Medulla oblongata (tissue), 1 donor: Measurements from ENCODE around the gene CNNM3.

ENCODE experiments used
- DNase-seq: peaks from one replicate; pipeline ENCODE4 v3.0.0-alpha.2; 2015; ENCODE audit errors: extremely low spot score

The CNNM3 gene

GRCh38 chr2:96816836-96817702 is 1.0 kb downstream of the CNNM3 start:
- no peak for DNase-seq

- DNase-seq: no peak
These were observed 1.8 kb downstream of the CNNM3 start for GRCh38 chr2:96817882-96818281.

- DNase-seq: no peak
These were observed 3.2 kb downstream of the CNNM3 start for GRCh38 chr2:96819128-96819875.

GRCh38 chr2:96819876-96820511 is 3.9 kb downstream of the CNNM3 start:
- no peak for DNase-seq

- DNase-seq: no peak
These were observed 5.1 kb downstream of the CNNM3 start for GRCh38 chr2:96821113-96821675.

GRCh38 chr2:96822786-96823185 is 6.7 kb downstream of the CNNM3 start:
- DNase-seq: no peak

- DNase-seq: no peak
These were observed 7.1 kb downstream of the CNNM3 start for GRCh38 chr2:96823198-96823597.

GRCh38 chr2:96824079-96824870 is 8.2 kb downstream of the CNNM3 start:
- DNase-seq: no peak

- no peak for DNase-seq
These were observed 9.0 kb downstream of the CNNM3 start for GRCh38 chr2:96825057-96825456.

GRCh38 chr2:96826546-96827278 is 10.6 kb downstream of the CNNM3 start:
- DNase-seq: no peak

- no peak for DNase-seq
These were observed 12.4 kb downstream of the CNNM3 start for GRCh38 chr2:96828436-96828835.

GRCh38 chr2:96828874-96829273 is 12.8 kb downstream of the CNNM3 start:
- DNase-seq: no peak

- DNase-seq: no peak
These were observed 14.0 kb downstream of the CNNM3 start for GRCh38 chr2:96830044-96830562.

GRCh38 chr2:96831679-96832078 is 15.6 kb downstream of the CNNM3 start:
- DNase-seq: no peak

GRCh38 chr2:96832408-96832753 is 16.3 kb downstream of the CNNM3 start:
- no peak for DNase-seq

- DNase-seq: no peak
These were observed 16.9 kb downstream of the CNNM3 start for GRCh38 chr2:96832754-96833507.

GRCh38 chr2:96835830-96836229 is 19.8 kb downstream of the CNNM3 start:
- no peak for DNase-seq

- no peak for DNase-seq
These were observed 21.5 kb downstream of the CNNM3 start for GRCh38 chr2:96837575-96837974.

GRCh38 chr2:96838345-96839292 is 22.6 kb downstream of the CNNM3 start:
- DNase-seq: no peak
